AG09309 (cell line): Measurements from ENCODE around the gene CDK14.
A peak's percentile ranks its signal among the peaks of the same experiment; 100 is the strongest.

Experiments
- DNase-seq: peaks from one replicate; pipeline ENCODE4 v3.0.0-alpha.2; 2010; ENCODE audit warnings: low read depth
- H3K4me3 ChIP-seq: 2 replicates; pipeline ENCODE4 v1.5.1; 2011; ENCODE audit warnings: mild to moderate bottlenecking, low read depth, low read length, moderate library complexity; ENCODE audit not compliant: control insufficient read depth
- TF ChIP-seq, protein P1 (sequence below): IDR thresholded peaks from 2 replicates; pipeline ENCODE4 v1.5.1; 2011; ENCODE audit warnings: mild to moderate bottlenecking, low read depth, low read length, inconsistent platforms; ENCODE audit not compliant: insufficient read depth, control insufficient read depth; ENCODE audit errors: missing control alignments

The CDK14 gene

DNA sequence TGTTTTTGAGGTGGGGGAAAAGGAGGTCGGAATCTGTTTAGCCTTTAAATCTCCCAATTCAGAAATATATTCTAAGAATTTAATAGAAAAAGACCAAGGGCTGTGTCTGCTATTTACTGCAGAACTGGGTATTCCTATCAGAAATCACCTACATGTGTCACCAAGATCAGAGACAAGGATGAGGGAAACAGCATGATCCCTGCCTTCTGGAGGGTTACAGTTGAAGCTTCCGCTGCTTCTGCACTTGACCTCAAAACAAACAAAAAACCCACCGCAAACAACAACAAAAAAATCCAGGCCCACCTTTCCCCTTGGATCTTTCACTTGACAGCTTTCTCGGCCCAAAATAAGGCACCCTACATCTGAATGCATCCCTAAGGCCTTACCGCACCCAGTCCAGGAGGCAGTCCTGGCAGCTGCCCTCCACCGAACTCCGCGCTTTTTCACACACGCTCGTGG, 750 bp upstream of the CDK14 start:
- TF ChIP-seq, protein P1, sequence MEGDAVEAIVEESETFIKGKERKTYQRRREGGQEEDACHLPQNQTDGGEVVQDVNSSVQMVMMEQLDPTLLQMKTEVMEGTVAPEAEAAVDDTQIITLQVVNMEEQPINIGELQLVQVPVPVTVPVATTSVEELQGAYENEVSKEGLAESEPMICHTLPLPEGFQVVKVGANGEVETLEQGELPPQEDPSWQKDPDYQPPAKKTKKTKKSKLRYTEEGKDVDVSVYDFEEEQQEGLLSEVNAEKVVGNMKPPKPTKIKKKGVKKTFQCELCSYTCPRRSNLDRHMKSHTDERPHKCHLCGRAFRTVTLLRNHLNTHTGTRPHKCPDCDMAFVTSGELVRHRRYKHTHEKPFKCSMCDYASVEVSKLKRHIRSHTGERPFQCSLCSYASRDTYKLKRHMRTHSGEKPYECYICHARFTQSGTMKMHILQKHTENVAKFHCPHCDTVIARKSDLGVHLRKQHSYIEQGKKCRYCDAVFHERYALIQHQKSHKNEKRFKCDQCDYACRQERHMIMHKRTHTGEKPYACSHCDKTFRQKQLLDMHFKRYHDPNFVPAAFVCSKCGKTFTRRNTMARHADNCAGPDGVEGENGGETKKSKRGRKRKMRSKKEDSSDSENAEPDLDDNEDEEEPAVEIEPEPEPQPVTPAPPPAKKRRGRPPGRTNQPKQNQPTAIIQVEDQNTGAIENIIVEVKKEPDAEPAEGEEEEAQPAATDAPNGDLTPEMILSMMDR, result no peak
- DNase-seq, result no peak
- H3K4me3 ChIP-seq, result peak overlapping the region; percentile 92

DNA sequence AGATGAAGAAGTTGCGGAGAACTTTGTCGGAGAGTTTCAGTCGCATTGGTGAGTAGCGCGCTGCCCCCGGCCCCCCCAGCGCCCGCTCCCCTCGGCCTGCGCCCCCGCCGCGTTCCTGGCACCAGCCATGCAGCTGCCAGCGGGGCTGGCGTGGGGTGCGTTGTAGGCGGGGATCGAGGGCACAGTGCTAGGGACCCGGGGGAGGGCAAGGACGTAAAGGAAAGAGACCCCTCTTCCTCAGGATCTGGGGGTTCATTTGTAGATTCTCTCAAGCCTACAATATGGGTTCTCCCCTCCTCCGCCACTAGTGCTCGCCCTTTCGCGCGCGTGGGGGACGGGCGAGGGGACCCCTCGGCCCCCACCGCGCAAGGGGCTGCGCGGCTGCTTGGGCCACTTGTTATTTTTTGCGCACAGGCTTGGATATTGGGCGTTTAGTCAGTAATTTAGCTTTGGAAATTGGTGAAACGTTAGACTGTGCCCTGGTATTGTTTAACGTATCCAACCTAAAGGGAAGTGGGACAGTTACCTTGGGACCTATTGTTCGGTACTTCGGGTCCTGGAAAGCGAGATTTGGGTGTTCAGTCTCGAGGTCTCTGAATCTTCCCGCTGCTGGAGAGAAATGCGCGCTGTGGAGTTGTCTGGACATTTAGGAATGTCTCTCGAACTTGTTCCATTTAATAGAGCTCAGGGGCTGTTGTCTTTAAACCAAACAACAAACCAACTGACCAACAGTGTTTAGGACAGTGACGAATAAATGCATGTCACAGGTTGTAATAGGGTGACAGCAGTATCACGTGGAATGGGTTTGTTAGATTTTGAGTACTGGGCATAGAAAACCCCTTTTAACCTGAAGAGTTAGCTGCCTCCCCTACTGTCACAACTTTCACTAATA, 796 bp downstream of the CDK14 start:
- no peak for DNase-seq
- TF ChIP-seq, protein P1, result no peak

DNA sequence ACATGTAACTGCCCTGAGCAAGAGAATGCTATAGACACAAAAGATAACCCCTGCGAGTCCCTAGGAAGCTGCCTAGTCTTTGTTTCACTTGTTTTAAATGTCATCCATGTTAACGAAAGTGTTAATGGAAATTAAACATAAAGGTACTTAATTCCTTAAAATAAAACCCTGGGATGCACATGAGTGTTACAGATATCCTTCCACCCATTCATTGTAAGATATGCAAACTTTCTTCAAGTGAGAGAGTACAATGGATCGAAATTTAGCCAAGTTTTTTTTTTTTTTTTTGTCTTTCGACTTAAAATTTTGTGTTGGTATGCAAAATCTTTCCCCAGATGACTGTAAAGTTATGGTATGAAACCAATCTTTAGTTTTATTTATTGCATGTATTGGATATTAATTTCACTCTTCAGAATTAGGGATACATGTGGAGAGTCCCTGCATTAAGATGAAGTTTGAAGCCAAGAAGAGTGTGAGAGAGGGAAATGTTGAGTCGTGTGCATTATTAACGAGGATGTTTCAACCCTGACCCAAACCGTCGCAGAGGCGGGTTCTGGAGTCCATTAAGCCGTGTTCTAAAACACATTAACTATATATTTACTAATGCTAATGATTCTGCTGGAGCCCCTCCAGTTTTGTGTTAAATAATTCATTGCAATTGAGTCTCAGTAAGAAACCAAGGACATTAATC, 1.6 kb downstream of the CDK14 start:
- peak overlapping the region; percentile 92 for H3K4me3 ChIP-seq
- TF ChIP-seq, protein P1, result no peak
- no peak for DNase-seq

More for the DNA sequence above, 796 bp downstream of the CDK14 start:
- peak overlapping the region; percentile 92 for H3K4me3 ChIP-seq

DNA sequence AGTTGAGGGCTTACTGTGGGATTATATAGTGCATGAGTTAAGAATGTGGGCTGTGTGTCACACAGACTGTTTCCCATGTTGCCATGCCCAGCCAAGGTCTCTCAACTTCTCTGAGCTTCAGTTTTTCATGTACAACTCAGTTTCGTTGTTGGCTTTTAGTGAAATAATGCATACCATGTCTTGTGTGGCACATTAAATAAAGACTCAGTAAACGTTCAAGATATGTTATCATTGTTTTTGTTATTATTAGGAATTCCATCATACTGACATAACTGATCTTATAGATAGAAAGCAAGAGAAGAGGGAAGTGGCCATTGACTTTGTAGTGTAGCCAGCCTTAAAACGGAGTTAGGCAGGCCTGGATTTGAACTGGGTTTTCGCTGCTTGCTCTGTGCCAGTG, 2.9 kb downstream of the CDK14 start:
- no peak for DNase-seq
- TF ChIP-seq, protein P1, result no peak
- H3K4me3 ChIP-seq, result no peak overlapping the region

DNA sequence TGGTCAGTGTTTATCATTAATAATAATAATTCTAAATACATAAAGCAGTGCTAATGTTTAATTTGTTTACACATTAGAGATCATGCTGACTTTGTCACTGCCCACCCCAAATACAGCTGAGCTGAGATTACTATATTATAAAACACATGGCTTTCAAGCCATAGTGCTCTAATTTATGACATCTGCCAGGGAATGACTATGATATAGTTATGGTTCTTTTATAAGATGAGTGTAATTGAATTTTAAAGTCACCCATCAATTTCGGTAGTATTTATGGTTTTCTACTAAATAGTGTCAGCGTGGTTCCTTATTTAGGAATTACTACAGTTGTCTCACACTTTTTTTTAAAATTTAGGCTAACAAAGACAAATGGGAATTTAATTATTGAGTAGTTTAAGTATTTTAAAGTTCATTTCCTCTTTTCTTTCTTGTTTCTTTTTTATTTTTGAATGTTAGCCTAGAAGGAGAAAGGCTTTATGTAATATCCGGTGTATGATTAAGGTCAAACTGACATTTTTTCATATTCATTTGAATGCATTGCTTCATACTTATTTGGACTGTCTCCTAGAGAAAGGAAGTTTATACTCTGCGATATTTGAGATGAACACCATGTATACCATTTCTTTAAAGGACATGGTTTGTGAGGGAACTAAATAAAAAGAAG, 3.9 kb downstream of the CDK14 start:
- TF ChIP-seq, protein P1, result no peak
- no peak for DNase-seq
- H3K4me3 ChIP-seq, result no peak overlapping the region

DNA sequence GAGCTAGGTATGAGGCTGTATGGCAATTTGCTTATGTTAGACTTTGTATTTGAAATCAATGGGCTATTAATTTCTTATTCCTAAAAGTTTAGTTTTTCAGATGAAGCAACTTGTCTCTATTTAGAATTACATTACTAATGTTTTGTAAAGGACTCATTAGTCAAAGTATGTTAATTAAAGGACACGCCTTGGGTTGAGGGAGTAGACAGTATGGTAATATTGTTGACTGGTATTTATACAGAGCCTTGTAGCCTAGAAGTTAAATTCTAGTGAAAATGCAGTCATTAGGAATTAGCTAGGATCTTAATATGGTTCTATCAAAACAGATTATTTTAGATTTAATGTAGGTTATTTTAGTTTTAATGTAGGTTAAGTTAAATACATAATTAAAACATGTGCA, 6.2 kb downstream of the CDK14 start:
- TF ChIP-seq, protein P1, result no peak
- no peak overlapping the region for H3K4me3 ChIP-seq
- DNase-seq, result no peak
